Liver (tissue), 9 donors: ENCODE results near the gene CEP83. TPM values are rescaled to one million over a fixed set of nuclear protein-coding genes. Genes with fewer than 3 reads are reported as not detected.

Experiments
- DNase-seq: peaks from one replicate; pipeline ENCODE4 v3.0.0-alpha.2; 2017; ENCODE audit warnings: low spot score
- H3K27ac ChIP-seq, 2 donors: one replicate each; pipeline ENCODE4 v1.7.0; 2013; ENCODE audit warnings: inconsistent platforms in 2 of 2, low read length in 2 of 2, control low read depth in 1 of 2, low read depth in 1 of 2, mild to moderate bottlenecking in 1 of 2
- H3K27me3 ChIP-seq, 4 donors: one replicate each; pipeline versions ENCODE4 v1.6.1 to v1.7.0; 2013; ENCODE audit warnings: low read length in 3 of 4, inconsistent platforms in 1 of 4, mild to moderate bottlenecking in 1 of 4, moderate library complexity in 1 of 4; ENCODE audit not compliant: control insufficient read depth in 4 of 4, insufficient read depth in 4 of 4
- H3K36me3 ChIP-seq, 4 donors: one replicate each; pipeline versions ENCODE4 v1.6.1 to v1.7.0; 2013; ENCODE audit warnings: low read length in 3 of 4, mild to moderate bottlenecking in 3 of 4, low read depth in 1 of 4, moderate library complexity in 1 of 4; ENCODE audit not compliant: control insufficient read depth in 4 of 4, insufficient read depth in 3 of 4
- H3K4me1 ChIP-seq, 4 donors: one replicate each; pipeline versions ENCODE4 v1.6.1 to v1.7.0; 2013; ENCODE audit warnings: low read length in 3 of 4, mild to moderate bottlenecking in 3 of 4, moderate library complexity in 1 of 4; ENCODE audit not compliant: control insufficient read depth in 4 of 4, insufficient read depth in 4 of 4
- H3K4me3 ChIP-seq, 3 donors: one replicate each; pipeline versions ENCODE4 v1.6.1 to v1.7.0; 2013; ENCODE audit warnings: low read length in 3 of 3, control low read depth in 1 of 3, low read depth in 1 of 3, mild to moderate bottlenecking in 1 of 3
- H3K9ac ChIP-seq, 2 donors: one replicate each; pipeline ENCODE4 v1.7.0; 2013; ENCODE audit warnings: low read length in 2 of 2, mild to moderate bottlenecking in 2 of 2, moderate library complexity in 2 of 2, control low read depth in 1 of 2, low read depth in 1 of 2
- H3K9me3 ChIP-seq, 4 donors: one replicate each; pipeline versions ENCODE4 v1.6.1 to v1.7.0; 2013; ENCODE audit warnings: low read length in 3 of 4; ENCODE audit not compliant: control insufficient read depth in 4 of 4
- EGR1 ChIP-seq, 2 donors: IDR thresholded peaks; 2 replicates each; pipeline ENCODE4 v1.6.1; 2016 to 2018; ENCODE audit warnings: antibody characterized with exemption in 2 of 2, low read depth in 2 of 2
- FOXA1 ChIP-seq: IDR thresholded peaks from 2 replicates; pipeline ENCODE4 v1.6.1; 2016; ENCODE audit warnings: antibody characterized with exemption
- FOXA2 ChIP-seq: IDR thresholded peaks from 2 replicates; pipeline ENCODE4 v1.6.1; 2016; ENCODE audit warnings: antibody characterized with exemption
- GABPA ChIP-seq, 2 donors: IDR thresholded peaks in 1 of 2; conservative IDR thresholded peaks in 1 of 2; 2 replicates each; pipeline ENCODE4 v1.6.1; 2016; ENCODE audit warnings: antibody characterized with exemption in 2 of 2, mild to moderate bottlenecking in 1 of 2, moderate library complexity in 1 of 2
- HNF4G ChIP-seq: IDR thresholded peaks from 2 replicates; pipeline ENCODE4 v1.6.1; 2016; ENCODE audit warnings: antibody characterized with exemption
- JUND ChIP-seq, 2 donors: IDR thresholded peaks; 2 replicates each; pipeline ENCODE4 v1.6.1; 2016; ENCODE audit warnings: antibody characterized with exemption in 2 of 2
- NR2F2 ChIP-seq: IDR thresholded peaks from 2 replicates; pipeline ENCODE4 v1.6.1; 2016; ENCODE audit warnings: antibody characterized with exemption
- RAD21 ChIP-seq, 2 donors: IDR thresholded peaks; 2 replicates each; pipeline ENCODE4 v1.6.1; 2016; ENCODE audit warnings: antibody characterized with exemption in 2 of 2, mild to moderate bottlenecking in 2 of 2
- RXRA ChIP-seq, 2 donors: IDR thresholded peaks; 2 replicates each; pipeline ENCODE4 v1.6.1; 2017 to 2018; ENCODE audit warnings: antibody characterized with exemption in 2 of 2, mild to moderate bottlenecking in 1 of 2
- SP1 ChIP-seq: IDR thresholded peaks from 2 replicates; pipeline ENCODE4 v1.6.1; 2018; ENCODE audit warnings: antibody characterized with exemption, mild to moderate bottlenecking
- TAF1 ChIP-seq: conservative IDR thresholded peaks from 2 replicates; pipeline ENCODE4 v1.6.1; 2016; ENCODE audit warnings: antibody characterized with exemption, mild to moderate bottlenecking
- YY1 ChIP-seq: IDR thresholded peaks from 2 replicates; pipeline ENCODE4 v1.6.1; 2016; ENCODE audit warnings: antibody characterized with exemption, mild to moderate bottlenecking
- WGBS: extraction: QIAGEN DNeasy Blood & Tissue Kit; methylation state at CpG from one replicate; pipeline ENCODE4 v1.1.7; 2013; 5-methylcytosine and 5-hydroxymethylcytosine counted together
- polyA plus RNA-seq, 2 donors: library from polyadenylated mRNA; stranded (reverse) in 1 of 2; unstranded in 1 of 2; fragments of 200-250 nt in 1 of 2; fragments of >200 nt in 1 of 2; fragmentation: Nextera tagmentation in 1 of 2; extraction: Ambion mirVana in 1 of 2; gene quantifications; one replicate each; pipeline versions ENCODE4 v1.2.1 to v1.2.3, GENCODE V29; 2013 to 2015
- total RNA-seq, 2 donors: library from RNA; depleted of rRNA; stranded (reverse); fragments of >200 nt; gene quantifications; one replicate each; pipeline ENCODE4 v1.2.3, GENCODE V29; 2014
- TF ChIP-seq, protein P1 (sequence below): IDR thresholded peaks from 2 replicates; pipeline ENCODE4 v1.6.1; 2016; ENCODE audit warnings: antibody characterized with exemption
- TF ChIP-seq, protein P2 (sequence below): IDR thresholded peaks from 2 replicates; pipeline ENCODE4 v1.6.1; 2016; ENCODE audit warnings: antibody characterized with exemption, mild to moderate bottlenecking
- TF ChIP-seq, protein P3 (sequence below): IDR thresholded peaks from 2 replicates; pipeline ENCODE4 v1.6.1; 2016; ENCODE audit warnings: antibody characterized with exemption
- TF ChIP-seq, protein P4 (sequence below): fragments of 150-350 bp; IDR thresholded peaks from 2 replicates; pipeline ENCODE4 v1.5.1; 2017; ENCODE audit warnings: improper control_type of control experiment, low read depth, low read length; ENCODE audit not compliant: missing input control
- donor health status: healthy.
- donor health status: healthy.
- donor health status: healthy.
- donor health status: healthy.
- donor health status: healthy.

Gene CEP83
- total and polyA plus RNA-seq, 4 donors = 1.9 to 8.4 (median 5.2) TPM

DNA sequence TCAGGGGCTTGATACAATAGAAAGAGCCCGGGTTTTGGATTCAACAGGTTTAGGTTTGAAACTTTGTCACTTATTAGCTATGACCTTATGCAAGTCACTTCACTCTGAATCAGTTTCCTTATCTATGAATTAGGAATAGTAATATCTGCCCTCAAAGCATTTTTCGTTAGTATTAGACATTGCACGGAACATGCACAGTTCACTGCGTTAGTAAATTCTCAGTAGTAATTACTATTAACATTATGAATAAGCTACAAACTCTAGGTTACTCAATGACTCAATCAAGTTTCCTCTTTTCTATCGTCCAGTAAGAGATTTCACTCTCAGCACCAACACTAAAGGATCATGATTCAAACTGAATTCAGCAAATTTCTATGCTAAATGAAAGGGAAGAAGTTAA lies 150.3 kb downstream of the CEP83 start (continued):
- TF ChIP-seq YY1 = no peak

DNA sequence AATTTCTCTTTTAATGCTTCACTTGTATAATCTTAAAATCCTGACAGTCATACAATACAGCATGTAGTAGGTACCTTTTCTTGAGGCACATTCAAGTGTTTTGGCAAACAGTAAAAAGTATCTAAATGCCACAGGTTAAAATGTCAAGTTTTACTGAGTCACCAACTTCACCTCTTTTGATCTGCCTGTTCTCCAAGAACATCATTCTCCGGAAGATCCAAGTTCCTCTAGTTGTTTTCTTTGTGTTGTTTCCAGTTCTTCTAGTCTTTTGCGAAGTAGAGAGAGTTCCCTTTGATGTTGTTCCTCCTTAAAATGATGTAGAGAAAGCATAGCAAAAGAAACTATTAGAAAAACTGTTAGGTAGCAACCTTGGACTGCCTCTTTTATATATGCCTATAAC lies 151.1 kb downstream of the CEP83 start:
- 89% methylated on average over 2 of the region's 2 CpGs for WGBS
- TF ChIP-seq, protein P1, sequence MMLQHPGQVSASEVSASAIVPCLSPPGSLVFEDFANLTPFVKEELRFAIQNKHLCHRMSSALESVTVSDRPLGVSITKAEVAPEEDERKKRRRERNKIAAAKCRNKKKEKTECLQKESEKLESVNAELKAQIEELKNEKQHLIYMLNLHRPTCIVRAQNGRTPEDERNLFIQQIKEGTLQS = no peak
- no peak for TF ChIP-seq YY1
- no peak for TF ChIP-seq JUND (IDR thresholded peaks at IDR 0.05)
- TF ChIP-seq EGR1 (IDR thresholded peaks at IDR 0.05; ENCODE audit: low read depth in 2 of 2) = no peak
- TF ChIP-seq SP1 = no peak
- TF ChIP-seq GABPA (IDR thresholded peaks at IDR 0.05 in 1 of 2, conservative IDR thresholded peaks at IDR 0.05 in 1 of 2) = no peak
- TF ChIP-seq, protein P2, sequence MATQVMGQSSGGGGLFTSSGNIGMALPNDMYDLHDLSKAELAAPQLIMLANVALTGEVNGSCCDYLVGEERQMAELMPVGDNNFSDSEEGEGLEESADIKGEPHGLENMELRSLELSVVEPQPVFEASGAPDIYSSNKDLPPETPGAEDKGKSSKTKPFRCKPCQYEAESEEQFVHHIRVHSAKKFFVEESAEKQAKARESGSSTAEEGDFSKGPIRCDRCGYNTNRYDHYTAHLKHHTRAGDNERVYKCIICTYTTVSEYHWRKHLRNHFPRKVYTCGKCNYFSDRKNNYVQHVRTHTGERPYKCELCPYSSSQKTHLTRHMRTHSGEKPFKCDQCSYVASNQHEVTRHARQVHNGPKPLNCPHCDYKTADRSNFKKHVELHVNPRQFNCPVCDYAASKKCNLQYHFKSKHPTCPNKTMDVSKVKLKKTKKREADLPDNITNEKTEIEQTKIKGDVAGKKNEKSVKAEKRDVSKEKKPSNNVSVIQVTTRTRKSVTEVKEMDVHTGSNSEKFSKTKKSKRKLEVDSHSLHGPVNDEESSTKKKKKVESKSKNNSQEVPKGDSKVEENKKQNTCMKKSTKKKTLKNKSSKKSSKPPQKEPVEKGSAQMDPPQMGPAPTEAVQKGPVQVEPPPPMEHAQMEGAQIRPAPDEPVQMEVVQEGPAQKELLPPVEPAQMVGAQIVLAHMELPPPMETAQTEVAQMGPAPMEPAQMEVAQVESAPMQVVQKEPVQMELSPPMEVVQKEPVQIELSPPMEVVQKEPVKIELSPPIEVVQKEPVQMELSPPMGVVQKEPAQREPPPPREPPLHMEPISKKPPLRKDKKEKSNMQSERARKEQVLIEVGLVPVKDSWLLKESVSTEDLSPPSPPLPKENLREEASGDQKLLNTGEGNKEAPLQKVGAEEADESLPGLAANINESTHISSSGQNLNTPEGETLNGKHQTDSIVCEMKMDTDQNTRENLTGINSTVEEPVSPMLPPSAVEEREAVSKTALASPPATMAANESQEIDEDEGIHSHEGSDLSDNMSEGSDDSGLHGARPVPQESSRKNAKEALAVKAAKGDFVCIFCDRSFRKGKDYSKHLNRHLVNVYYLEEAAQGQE = no peak
- TF ChIP-seq RAD21 (IDR thresholded peaks at IDR 0.05) = no peak
- no peak for TF ChIP-seq NR2F2
- TF ChIP-seq FOXA1 = no peak
- TF ChIP-seq HNF4G = no peak
- no peak for TF ChIP-seq TAF1
- TF ChIP-seq FOXA2 = no peak
- TF ChIP-seq, protein P3, sequence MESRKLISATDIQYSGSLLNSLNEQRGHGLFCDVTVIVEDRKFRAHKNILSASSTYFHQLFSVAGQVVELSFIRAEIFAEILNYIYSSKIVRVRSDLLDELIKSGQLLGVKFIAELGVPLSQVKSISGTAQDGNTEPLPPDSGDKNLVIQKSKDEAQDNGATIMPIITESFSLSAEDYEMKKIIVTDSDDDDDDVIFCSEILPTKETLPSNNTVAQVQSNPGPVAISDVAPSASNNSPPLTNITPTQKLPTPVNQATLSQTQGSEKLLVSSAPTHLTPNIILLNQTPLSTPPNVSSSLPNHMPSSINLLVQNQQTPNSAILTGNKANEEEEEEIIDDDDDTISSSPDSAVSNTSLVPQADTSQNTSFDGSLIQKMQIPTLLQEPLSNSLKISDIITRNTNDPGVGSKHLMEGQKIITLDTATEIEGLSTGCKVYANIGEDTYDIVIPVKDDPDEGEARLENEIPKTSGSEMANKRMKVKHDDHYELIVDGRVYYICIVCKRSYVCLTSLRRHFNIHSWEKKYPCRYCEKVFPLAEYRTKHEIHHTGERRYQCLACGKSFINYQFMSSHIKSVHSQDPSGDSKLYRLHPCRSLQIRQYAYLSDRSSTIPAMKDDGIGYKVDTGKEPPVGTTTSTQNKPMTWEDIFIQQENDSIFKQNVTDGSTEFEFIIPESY = no peak
- no peak for TF ChIP-seq RXRA (IDR thresholded peaks at IDR 0.05)
- TF ChIP-seq, protein P4, sequence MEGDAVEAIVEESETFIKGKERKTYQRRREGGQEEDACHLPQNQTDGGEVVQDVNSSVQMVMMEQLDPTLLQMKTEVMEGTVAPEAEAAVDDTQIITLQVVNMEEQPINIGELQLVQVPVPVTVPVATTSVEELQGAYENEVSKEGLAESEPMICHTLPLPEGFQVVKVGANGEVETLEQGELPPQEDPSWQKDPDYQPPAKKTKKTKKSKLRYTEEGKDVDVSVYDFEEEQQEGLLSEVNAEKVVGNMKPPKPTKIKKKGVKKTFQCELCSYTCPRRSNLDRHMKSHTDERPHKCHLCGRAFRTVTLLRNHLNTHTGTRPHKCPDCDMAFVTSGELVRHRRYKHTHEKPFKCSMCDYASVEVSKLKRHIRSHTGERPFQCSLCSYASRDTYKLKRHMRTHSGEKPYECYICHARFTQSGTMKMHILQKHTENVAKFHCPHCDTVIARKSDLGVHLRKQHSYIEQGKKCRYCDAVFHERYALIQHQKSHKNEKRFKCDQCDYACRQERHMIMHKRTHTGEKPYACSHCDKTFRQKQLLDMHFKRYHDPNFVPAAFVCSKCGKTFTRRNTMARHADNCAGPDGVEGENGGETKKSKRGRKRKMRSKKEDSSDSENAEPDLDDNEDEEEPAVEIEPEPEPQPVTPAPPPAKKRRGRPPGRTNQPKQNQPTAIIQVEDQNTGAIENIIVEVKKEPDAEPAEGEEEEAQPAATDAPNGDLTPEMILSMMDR = no peak
- H3K36me3 ChIP-seq = peaks cover 0 to 15% (median 2%) of the 10 kb centered on the region in 4 donors
- H3K27me3 ChIP-seq = no peaks in the 10 kb centered on the region
- H3K9me3 ChIP-seq = no peaks in the 10 kb centered on the region
- no peak overlapping the region for H3K27ac ChIP-seq
- DNase-seq = no peak
- H3K4me1 ChIP-seq = peaks cover 0 to 6% (median 2%) of the 10 kb centered on the region in 4 donors
- H3K9ac ChIP-seq = no peak overlapping the region
- no peak overlapping the region for H3K4me3 ChIP-seq
